IMR-90 (cell line): Measurements from ENCODE around the gene ZNF358.

Source experiments
- BHLHE40 ChIP-seq: fragments of 150-350 bp; IDR thresholded peaks from 2 replicates; pipeline ENCODE4 v1.6.1; 2016; ENCODE audit warnings: mild to moderate bottlenecking, low read depth, low read length
- CEBPB ChIP-seq: IDR thresholded peaks from 2 replicates; pipeline ENCODE4 v1.6.1; 2012; ENCODE audit warnings: low read depth, low read length, improper control_type of control experiment
- FOS ChIP-seq: fragments of 150-350 bp; IDR thresholded peaks from 2 replicates; pipeline ENCODE4 v1.6.1; 2016; ENCODE audit warnings: low read depth, low read length
- MAZ ChIP-seq: IDR thresholded peaks from 2 replicates; pipeline ENCODE4 v1.6.1; 2012; ENCODE audit warnings: low read depth, mild to moderate bottlenecking, low read length, improper control_type of control experiment, moderate library complexity, borderline replicate concordance
- POLR2A ChIP-seq: IDR thresholded peaks from 2 replicates; pipeline ENCODE4 v1.6.1; 2012; ENCODE audit warnings: mild to moderate bottlenecking, low read depth, low read length
- RCOR1 ChIP-seq: IDR thresholded peaks from 2 replicates; pipeline ENCODE4 v1.6.1; 2012; ENCODE audit warnings: mild to moderate bottlenecking, low read length, improper control_type of control experiment; ENCODE audit not compliant: insufficient replicate concordance
- RFX5 ChIP-seq: IDR thresholded peaks from 2 replicates; pipeline ENCODE4 v1.8.0; 2012; ENCODE audit warnings: low read depth, mild to moderate bottlenecking, low read length, moderate library complexity
- TF ChIP-seq, protein P1 (sequence below): conservative IDR thresholded peaks from 2 replicates; pipeline ENCODE4 v1.5.1; 2012; ENCODE audit warnings: mild to moderate bottlenecking, low read depth, low read length, improper control_type of control experiment
- TF ChIP-seq, protein P2 (sequence below): fragments of 150-350 bp; IDR thresholded peaks from 2 replicates; pipeline ENCODE4 v1.6.1; 2017; ENCODE audit warnings: mild to moderate bottlenecking, antibody characterized with exemption, low read length, low read depth

DNA sequence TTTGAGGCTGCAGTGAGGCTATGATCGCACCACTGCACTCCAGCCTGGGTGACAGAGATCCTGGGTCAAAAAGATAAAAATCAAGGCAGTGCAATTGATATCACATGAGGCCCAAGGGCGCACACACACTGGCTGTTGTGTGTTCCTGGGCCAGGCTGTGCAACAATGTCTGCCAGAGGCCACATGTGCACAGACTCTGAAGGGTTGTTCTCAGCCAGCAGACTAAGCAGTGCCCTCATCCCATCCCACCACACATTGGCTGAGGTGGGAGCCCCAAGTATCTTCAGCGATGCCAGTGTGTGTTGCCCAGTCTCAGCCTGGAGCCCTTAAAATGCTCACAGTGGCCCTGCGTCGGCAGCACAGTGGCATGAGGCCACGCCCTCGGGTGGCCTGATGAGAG is 39.7 kb upstream of the ZNF358 start:
- TF ChIP-seq FOS (no peak), CEBPB (no peak), POLR2A (no peak), BHLHE40 (no peak), RFX5 (no peak), RCOR1 (no peak), MAZ (no peak)
- TF ChIP-seq, protein P1, sequence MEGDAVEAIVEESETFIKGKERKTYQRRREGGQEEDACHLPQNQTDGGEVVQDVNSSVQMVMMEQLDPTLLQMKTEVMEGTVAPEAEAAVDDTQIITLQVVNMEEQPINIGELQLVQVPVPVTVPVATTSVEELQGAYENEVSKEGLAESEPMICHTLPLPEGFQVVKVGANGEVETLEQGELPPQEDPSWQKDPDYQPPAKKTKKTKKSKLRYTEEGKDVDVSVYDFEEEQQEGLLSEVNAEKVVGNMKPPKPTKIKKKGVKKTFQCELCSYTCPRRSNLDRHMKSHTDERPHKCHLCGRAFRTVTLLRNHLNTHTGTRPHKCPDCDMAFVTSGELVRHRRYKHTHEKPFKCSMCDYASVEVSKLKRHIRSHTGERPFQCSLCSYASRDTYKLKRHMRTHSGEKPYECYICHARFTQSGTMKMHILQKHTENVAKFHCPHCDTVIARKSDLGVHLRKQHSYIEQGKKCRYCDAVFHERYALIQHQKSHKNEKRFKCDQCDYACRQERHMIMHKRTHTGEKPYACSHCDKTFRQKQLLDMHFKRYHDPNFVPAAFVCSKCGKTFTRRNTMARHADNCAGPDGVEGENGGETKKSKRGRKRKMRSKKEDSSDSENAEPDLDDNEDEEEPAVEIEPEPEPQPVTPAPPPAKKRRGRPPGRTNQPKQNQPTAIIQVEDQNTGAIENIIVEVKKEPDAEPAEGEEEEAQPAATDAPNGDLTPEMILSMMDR = no peak
- TF ChIP-seq, protein P2, sequence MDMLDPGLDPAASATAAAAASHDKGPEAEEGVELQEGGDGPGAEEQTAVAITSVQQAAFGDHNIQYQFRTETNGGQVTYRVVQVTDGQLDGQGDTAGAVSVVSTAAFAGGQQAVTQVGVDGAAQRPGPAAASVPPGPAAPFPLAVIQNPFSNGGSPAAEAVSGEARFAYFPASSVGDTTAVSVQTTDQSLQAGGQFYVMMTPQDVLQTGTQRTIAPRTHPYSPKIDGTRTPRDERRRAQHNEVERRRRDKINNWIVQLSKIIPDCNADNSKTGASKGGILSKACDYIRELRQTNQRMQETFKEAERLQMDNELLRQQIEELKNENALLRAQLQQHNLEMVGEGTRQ = no peak
